Colonic mucosa (tissue), 4 donors: ENCODE measurements around the gene SUPT4H1. TPM values are rescaled to one million over a fixed set of nuclear protein-coding genes. Genes with fewer than 3 reads are reported as not detected.
A peak's percentile ranks its signal among the peaks of the same experiment; 100 is the strongest.

Source experiments
- DNase-seq: peaks from one replicate; pipeline ENCODE4 v3.0.0-alpha.2; 2020
- H3K27ac ChIP-seq: fragments of 200-600 bp; one replicate; pipeline ENCODE4 v1.8.0; 2021
- H3K27me3 ChIP-seq: fragments of 200-600 bp; one replicate; pipeline ENCODE4 v1.8.0; 2021
- H3K36me3 ChIP-seq: fragments of 200-600 bp; one replicate; pipeline ENCODE4 v1.8.0; 2021
- H3K4me1 ChIP-seq: fragments of 200-600 bp; one replicate; pipeline ENCODE4 v1.8.0; 2021; ENCODE audit warnings: mild to moderate bottlenecking
- H3K4me3 ChIP-seq: fragments of 200-600 bp; one replicate; pipeline ENCODE4 v1.8.0; 2021
- H3K9ac ChIP-seq, 2 donors: one replicate each; pipeline ENCODE4 v1.7.0; 2013; ENCODE audit warnings: control low read depth in 2 of 2, low read depth in 2 of 2, low read length in 2 of 2
- H3K9me3 ChIP-seq: fragments of 200-600 bp; one replicate; pipeline ENCODE4 v1.8.0; 2021
- CTCF ChIP-seq: fragments of 200-600 bp; IDR thresholded peaks from one replicate; pipeline ENCODE4 v1.8.0; 2022; ENCODE audit warnings: antibody characterized with exemption, mild to moderate bottlenecking
- intact Hi-C: fragments of 100-400 bp; cut with DNase I; formaldehyde crosslinking; loops from one replicate; pipeline ENCODE4 v1.14.1; 2022
- total RNA-seq, 2 donors: library from RNA; stranded (reverse); fragmentation: NEBNext Ultra II Directional in 1 of 2; extraction: Animal tissue kit (Norgen Biotek cat#: 25700) in 1 of 2; gene quantifications; one replicate each; pipeline ENCODE4 v1.2.1, GENCODE V29; 2021
- donor health status: healthy.
- donor health status: DM: no; HTN: no; CAD: no.
- donor health status: DM: no; HTN: no; CAD: no.

The SUPT4H1 gene
- total RNA-seq, 2 donors from 2014 or later, result 68.7 to 75.3 TPM

- DNase-seq, result no peak
- peak overlapping the region; percentile 57 for H3K4me3 ChIP-seq
- H3K9me3 ChIP-seq, result no peaks in the 10 kb centered on the region
- H3K9ac ChIP-seq, result peak overlapping the region; percentile 65 to 87
- H3K27me3 ChIP-seq, result no peaks in the 10 kb centered on the region
- no peak for TF ChIP-seq CTCF
- intact Hi-C loops, result no loop called here
- no peak overlapping the region for H3K27ac ChIP-seq
- H3K36me3 ChIP-seq, result no peaks in the 10 kb centered on the region
- no peaks in the 10 kb centered on the region for H3K4me1 ChIP-seq
Observed at GRCh38 chr17:58324409-58325288, 27.4 kb downstream of the SUPT4H1 start.

GRCh38 chr17:58324056-58324408, 28.0 kb downstream of the SUPT4H1 start:
- no peak overlapping the region for H3K27ac ChIP-seq
- peak overlapping the region; percentile 57 for H3K4me3 ChIP-seq
- TF ChIP-seq CTCF, result no peak
- intact Hi-C loops, result no loop called here
- no peaks in the 10 kb centered on the region for H3K9me3 ChIP-seq
- H3K27me3 ChIP-seq, result no peaks in the 10 kb centered on the region
- peak overlapping the region; percentile 38 to 87 for H3K9ac ChIP-seq
- no peaks in the 10 kb centered on the region for H3K36me3 ChIP-seq
- no peaks in the 10 kb centered on the region for H3K4me1 ChIP-seq
- no peak for DNase-seq

GRCh38 chr17:58323366-58324055, 28.5 kb downstream of the SUPT4H1 start:
- intact Hi-C loops, result no loop called here
- H3K9ac ChIP-seq, result peak overlapping the region; percentile 38 to 87

GRCh38 chr17:58322581-58323185, 29.3 kb downstream of the SUPT4H1 start:
- H3K27me3 ChIP-seq, result no peaks in the 10 kb centered on the region

More at GRCh38 chr17:58323366-58324055, 28.5 kb downstream of the SUPT4H1 start:
- Histone ChIP-seq H3K9me3 (no peaks in the 10 kb centered on the region), H3K4me3 (peak overlapping the region; percentile 57), H3K4me1 (no peaks in the 10 kb centered on the region), H3K36me3 (no peaks in the 10 kb centered on the region), H3K27me3 (no peaks in the 10 kb centered on the region), H3K27ac (no peak overlapping the region)
- no peak for TF ChIP-seq CTCF
- no peak for DNase-seq

More at GRCh38 chr17:58322581-58323185, 29.3 kb downstream of the SUPT4H1 start:
- H3K4me3 ChIP-seq, result no peak overlapping the region
- TF ChIP-seq CTCF, result no peak
- no peaks in the 10 kb centered on the region for H3K36me3 ChIP-seq
- intact Hi-C loops, result no loop called here
- no peak overlapping the region for H3K9ac ChIP-seq
- no peaks in the 10 kb centered on the region for H3K9me3 ChIP-seq
- no peak for DNase-seq
- no peak overlapping the region for H3K27ac ChIP-seq
- H3K4me1 ChIP-seq, result no peaks in the 10 kb centered on the region
